Smooth muscle cell (in vitro differentiated cells): ENCODE data around the gene UBE2I. TPM values are rescaled to one million over a fixed set of nuclear protein-coding genes. Genes with fewer than 3 reads are reported as not detected.

Experiments used
- DNase-seq: peaks from one replicate; lab custom pipeline; 2025; ENCODE audit not compliant: unreplicated experiment; lab: John Stamatoyannopoulos, UW
- H2AFZ ChIP-seq: fragments of 200-600 bp; sonication (generic); 2 replicates; pipeline ENCODE4 v1.6.0; 2016; ENCODE audit warnings: antibody characterized with exemption, low read depth, mild to moderate bottlenecking
- H3F3A ChIP-seq: fragments of 200-600 bp; sonication (generic); 2 replicates; pipeline ENCODE4 v1.6.0; 2017; ENCODE audit warnings: antibody characterized with exemption, low read depth
- H3K27ac ChIP-seq: fragments of 200-600 bp; sonication (generic); 2 replicates; pipeline ENCODE4 v1.5.1; 2016; ENCODE audit warnings: low read depth, mild to moderate bottlenecking
- H3K27me3 ChIP-seq: fragments of 200-600 bp; sonication (generic); 2 replicates; pipeline ENCODE4 v1.6.1; 2016; ENCODE audit warnings: low read depth, mild to moderate bottlenecking
- H3K36me3 ChIP-seq: fragments of 200-600 bp; sonication (generic); 2 replicates; pipeline ENCODE4 v1.5.1; 2016; ENCODE audit warnings: low read depth
- H3K4me1 ChIP-seq: fragments of 200-600 bp; sonication (generic); 2 replicates; pipeline ENCODE4 v1.5.1; 2016; ENCODE audit warnings: low read depth
- H3K4me2 ChIP-seq: fragments of 200-600 bp; sonication (generic); 2 replicates; pipeline ENCODE4 v1.6.0; 2016; ENCODE audit warnings: mild to moderate bottlenecking
- H3K4me3 ChIP-seq: fragments of 200-600 bp; sonication (generic); 2 replicates; pipeline ENCODE4 v1.5.1; 2016; ENCODE audit warnings: mild to moderate bottlenecking
- H3K79me2 ChIP-seq: fragments of 200-600 bp; sonication (generic); 2 replicates; pipeline ENCODE4 v1.6.0; 2016; ENCODE audit warnings: low read depth, mild to moderate bottlenecking
- H3K9ac ChIP-seq: fragments of 200-600 bp; sonication (generic); 2 replicates; pipeline ENCODE4 v1.6.0; 2016; ENCODE audit warnings: low read depth
- H3K9me3 ChIP-seq: fragments of 200-600 bp; sonication (generic); replicated peaks from 2 replicates; pipeline ENCODE4 v1.5.1; 2016; ENCODE audit warnings: low read depth
- H4K20me1 ChIP-seq: fragments of 200-600 bp; sonication (generic); 2 replicates; pipeline ENCODE4 v1.6.0; 2016; ENCODE audit warnings: low read depth
- WGBS: methylation state at CpG from one replicate; pipeline ENCODE4 v1.1.7; 2016; ENCODE audit warnings: low lambda C conversion rate; 5-methylcytosine and 5-hydroxymethylcytosine counted together
- polyA plus RNA-seq: library from polyadenylated mRNA; unstranded; fragments of >200 nt; fragmentation: Nextera tagmentation; extraction: Ambion mirVana; gene quantifications from 2 replicates; pipeline ENCODE4 v1.2.1, GENCODE V29; 2016
- total RNA-seq: library from RNA; depleted of rRNA; stranded (reverse); fragments of >200 nt; gene quantifications from 2 replicates; pipeline ENCODE4 v1.2.3, GENCODE V29; 2014
- TF ChIP-seq, protein P1 (sequence below): fragments of 200-600 bp; sonication (generic); IDR thresholded peaks from 2 replicates; pipeline ENCODE4 v1.5.1; 2017; ENCODE audit warnings: borderline replicate concordance, mild to moderate bottlenecking, antibody characterized with exemption; ENCODE audit not compliant: insufficient read depth, poor library complexity, severe bottlenecking

The UBE2I gene
- total and polyA plus RNA-seq, 2 experiments from 2014 or later, result 95.9 to 169 TPM

DNA sequence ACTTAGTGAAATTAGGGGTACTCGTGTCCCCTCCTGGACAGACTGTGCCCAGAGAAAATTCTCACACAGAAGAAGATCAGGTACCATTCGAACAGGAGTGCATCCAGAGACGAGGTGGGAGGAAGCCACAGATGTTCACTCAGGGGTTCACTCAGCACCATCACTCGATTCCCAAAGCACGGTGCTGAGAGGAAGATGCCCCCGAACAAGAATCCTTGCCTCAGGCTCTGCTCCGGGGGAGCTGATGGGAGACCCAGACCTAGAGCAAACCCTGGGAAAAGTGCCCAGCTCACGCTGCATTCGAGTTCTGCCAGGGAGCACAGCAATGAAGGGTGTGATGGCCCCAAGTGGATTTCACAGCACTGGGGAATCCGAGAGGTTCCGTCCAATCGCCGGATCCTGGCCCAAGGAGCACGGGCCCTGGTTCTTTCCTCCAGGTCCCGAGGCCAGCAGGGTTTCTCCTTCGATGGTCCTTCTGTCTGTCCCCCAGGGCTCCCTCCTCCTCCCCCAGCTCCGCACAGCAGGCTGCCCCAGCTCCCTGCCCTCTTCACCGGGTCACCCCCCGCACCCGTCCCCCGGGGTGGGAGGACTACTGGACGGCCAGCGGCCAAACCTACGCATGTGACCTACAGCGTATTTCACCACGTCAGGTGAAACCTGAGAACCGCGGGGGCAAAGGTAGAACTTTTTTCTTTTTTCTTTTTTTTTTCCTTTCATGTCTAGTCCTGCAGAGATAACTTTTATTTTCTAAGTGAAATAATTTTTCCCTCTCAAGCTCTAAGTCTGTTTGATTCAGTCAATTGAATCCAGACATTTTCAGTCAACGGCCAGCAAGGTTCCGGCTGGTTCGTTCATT, 10.2 kb upstream of the UBE2I start:
- Histone ChIP-seq H3K79me2 (no peaks in the 10 kb centered on the region), H3K4me1 (no peaks in the 10 kb centered on the region), H3K4me2 (no peak overlapping the region), H3F3A (no peaks in the 10 kb centered on the region), H3K4me3 (no peak overlapping the region), H3K27me3 (peaks cover 6% of the 10 kb centered on the region), H4K20me1 (no peaks in the 10 kb centered on the region), H2AFZ (no peak overlapping the region), H3K36me3 (no peaks in the 10 kb centered on the region), H3K27ac (no peak overlapping the region), H3K9ac (no peak overlapping the region), H3K9me3 (no peaks in the 10 kb centered on the region)
- TF ChIP-seq, protein P1, sequence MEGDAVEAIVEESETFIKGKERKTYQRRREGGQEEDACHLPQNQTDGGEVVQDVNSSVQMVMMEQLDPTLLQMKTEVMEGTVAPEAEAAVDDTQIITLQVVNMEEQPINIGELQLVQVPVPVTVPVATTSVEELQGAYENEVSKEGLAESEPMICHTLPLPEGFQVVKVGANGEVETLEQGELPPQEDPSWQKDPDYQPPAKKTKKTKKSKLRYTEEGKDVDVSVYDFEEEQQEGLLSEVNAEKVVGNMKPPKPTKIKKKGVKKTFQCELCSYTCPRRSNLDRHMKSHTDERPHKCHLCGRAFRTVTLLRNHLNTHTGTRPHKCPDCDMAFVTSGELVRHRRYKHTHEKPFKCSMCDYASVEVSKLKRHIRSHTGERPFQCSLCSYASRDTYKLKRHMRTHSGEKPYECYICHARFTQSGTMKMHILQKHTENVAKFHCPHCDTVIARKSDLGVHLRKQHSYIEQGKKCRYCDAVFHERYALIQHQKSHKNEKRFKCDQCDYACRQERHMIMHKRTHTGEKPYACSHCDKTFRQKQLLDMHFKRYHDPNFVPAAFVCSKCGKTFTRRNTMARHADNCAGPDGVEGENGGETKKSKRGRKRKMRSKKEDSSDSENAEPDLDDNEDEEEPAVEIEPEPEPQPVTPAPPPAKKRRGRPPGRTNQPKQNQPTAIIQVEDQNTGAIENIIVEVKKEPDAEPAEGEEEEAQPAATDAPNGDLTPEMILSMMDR, result no peak
- 87% methylated on average over 31 of the region's 31 CpGs for WGBS
- no peak for DNase-seq

- H3K4me3 ChIP-seq, result no peak overlapping the region
- no peaks in the 10 kb centered on the region for H4K20me1 ChIP-seq
- no peak overlapping the region for H3K4me2 ChIP-seq
- H3K36me3 ChIP-seq, result no peaks in the 10 kb centered on the region
- no peaks in the 10 kb centered on the region for H3F3A ChIP-seq
- no peak overlapping the region for H3K9ac ChIP-seq
- no peak overlapping the region for H3K27ac ChIP-seq
- DNase-seq, result no peak
- TF ChIP-seq, protein P1, result no peak
- 89% methylated on average over 12 of the region's 12 CpGs for WGBS
- H2AFZ ChIP-seq, result no peak overlapping the region
- H3K4me1 ChIP-seq, result no peaks in the 10 kb centered on the region
- peaks cover 6% of the 10 kb centered on the region for H3K27me3 ChIP-seq
- H3K79me2 ChIP-seq, result no peaks in the 10 kb centered on the region
- H3K9me3 ChIP-seq, result no peaks in the 10 kb centered on the region
Measured at GRCh38 chr16:1299868-1300203, 9.6 kb upstream of the UBE2I start.

GRCh38 chr16:1300664-1301476, 8.6 kb upstream of the UBE2I start:
- Histone ChIP-seq H2AFZ (no peak overlapping the region), H3K36me3 (no peaks in the 10 kb centered on the region), H3K4me1 (no peaks in the 10 kb centered on the region), H3K9ac (no peak overlapping the region), H3K4me2 (peak overlapping the region; percentile 59), H4K20me1 (no peaks in the 10 kb centered on the region), H3K4me3 (no peak overlapping the region), H3K27me3 (peaks cover 6% of the 10 kb centered on the region), H3K79me2 (no peaks in the 10 kb centered on the region), H3K9me3 (no peaks in the 10 kb centered on the region), H3F3A (peaks cover 5% of the 10 kb centered on the region), H3K27ac (no peak overlapping the region)
- 18% methylated on average over 29 of the region's 42 CpGs for WGBS
- DNase-seq, result peak; percentile 21
- TF ChIP-seq, protein P1, result peak; percentile 77
